Left lobe of liver (tissue), 2 donors: Measurements from ENCODE around the gene INCA1. TPM values are rescaled to one million over a fixed set of nuclear protein-coding genes. Genes with fewer than 3 reads are reported as not detected.
"Not testable (repeated sequence)": the region's sequence is repeated elsewhere in the genome, so short reads cannot be mapped to it uniquely, and the experiment has no call there.

ENCODE experiments used
- ATAC-seq: fragments of 200-7000 bp; cut with Tn5 transposase; one replicate; pipeline ENCODE4 v1.9.1; 2020; ENCODE audit warnings: mild to moderate bottlenecking, moderate library complexity
- DNase-seq: peaks from one replicate; pipeline ENCODE4 v3.0.0-alpha.2; 2020; ENCODE audit warnings: low spot score
- total RNA-seq: library from RNA; stranded (reverse); gene quantifications from one replicate; pipeline ENCODE4 v1.2.1, GENCODE V29; 2021
- donor health status: DM: no; HTN: no; CAD: no; lungs with moderate emphysema.
- donor health status: DM: no; HTN: yes; CAD: no.

Gene INCA1, protein sequence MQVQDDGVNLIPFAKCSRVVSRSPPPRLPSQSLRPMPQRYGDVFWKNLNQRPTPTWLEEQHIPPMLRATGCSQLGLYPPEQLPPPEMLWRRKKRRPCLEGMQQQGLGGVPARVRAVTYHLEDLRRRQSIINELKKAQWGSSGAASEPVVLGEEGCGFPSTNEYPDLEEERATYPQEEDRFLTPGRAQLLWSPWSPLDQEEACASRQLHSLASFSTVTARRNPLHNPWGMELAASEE
- total RNA-seq = 0.88 TPM

DNA sequence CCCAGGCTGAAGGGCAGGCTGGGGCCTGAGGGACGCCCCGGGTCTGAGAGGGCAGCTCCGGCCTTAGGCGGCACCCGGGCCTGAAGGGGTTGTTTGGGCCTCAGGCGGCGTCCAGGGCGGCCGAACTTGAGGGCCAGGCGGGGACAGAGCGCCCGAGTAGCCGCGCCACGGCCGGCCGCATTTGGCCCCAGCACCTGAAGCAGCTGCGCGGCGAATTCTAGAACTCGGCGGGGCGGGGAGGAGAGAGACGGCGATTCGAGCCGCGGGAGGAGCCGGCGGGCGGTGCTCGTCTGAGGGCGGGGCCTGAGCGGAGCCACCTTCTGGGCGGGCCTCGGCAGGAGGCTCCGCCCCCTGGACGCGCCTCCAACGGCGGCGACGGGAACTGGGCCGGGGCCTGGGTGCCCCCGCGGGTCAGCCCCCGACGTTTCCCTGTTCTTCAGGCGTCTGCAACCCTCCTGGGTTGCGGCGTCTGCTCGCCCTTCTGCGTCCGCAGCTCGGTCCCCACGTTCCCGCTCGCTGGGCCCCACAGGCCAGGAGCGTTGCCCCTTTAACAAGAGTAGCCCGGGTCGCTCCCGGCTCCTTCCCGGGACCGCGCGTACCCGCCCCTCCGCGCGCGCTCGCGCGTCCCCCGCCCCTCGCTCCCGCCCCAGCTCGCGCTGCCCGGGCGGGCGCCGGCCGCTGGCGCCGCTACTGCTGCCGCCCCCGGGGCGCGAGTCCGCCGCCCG, at the start of gene INCA1, which contains the start of gene KIF1C:
Gene INCA1, minus strand, starts transcription at position 221 of the 725 bp plus-strand sequence. CDS start 3,085 bp downstream, outside the sequence.
Gene KIF1C, plus strand, starts transcription at position 649 of the 725 bp plus-strand sequence. CDS start 2,297 bp downstream, outside the sequence.
- DNase-seq = peak; percentile 95
- ATAC-seq = peak; percentile 90

DNA sequence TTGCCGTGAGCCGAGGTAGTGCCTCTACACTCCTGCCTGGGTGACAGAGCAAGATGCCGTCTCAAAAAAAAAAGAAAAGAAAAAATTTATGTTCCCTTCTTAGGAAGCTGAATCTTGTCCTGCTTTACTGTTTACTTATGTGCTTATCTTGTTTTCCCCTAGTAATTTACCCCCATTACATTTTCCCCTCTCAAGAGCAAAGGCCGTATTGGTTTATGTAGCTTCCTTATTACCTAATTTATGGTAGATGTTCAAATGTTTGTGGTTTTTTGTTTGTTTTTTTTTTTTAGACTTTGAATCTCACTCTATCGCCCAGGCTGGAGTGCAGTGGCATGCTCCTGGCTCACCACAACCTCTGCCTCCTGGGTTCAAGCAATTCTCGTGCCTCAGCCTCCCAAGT, 48.2 kb upstream of the INCA1 start:
- no peak for ATAC-seq
- no peak for DNase-seq

DNA sequence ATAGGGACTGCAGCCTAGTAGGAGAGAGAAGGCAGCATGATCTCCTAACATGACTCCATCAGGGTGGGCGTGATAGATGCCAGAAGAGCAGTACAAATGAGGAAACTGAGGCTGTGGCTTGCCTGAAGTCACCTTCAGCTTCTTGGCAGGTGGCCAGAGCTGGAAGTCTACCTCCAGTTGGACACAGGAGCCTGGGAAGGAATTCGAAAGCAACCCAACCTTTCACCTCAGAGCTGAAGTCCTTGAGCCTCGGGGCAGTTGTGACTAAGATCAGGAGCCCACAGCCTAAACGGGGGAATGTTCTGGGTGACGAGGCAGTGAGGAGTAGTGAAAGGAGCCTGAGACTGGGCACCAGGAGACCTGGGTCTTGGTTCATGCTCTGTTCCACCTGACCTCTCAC, 47.3 kb upstream of the INCA1 start:
- ATAC-seq = no peak
- no peak for DNase-seq

DNA sequence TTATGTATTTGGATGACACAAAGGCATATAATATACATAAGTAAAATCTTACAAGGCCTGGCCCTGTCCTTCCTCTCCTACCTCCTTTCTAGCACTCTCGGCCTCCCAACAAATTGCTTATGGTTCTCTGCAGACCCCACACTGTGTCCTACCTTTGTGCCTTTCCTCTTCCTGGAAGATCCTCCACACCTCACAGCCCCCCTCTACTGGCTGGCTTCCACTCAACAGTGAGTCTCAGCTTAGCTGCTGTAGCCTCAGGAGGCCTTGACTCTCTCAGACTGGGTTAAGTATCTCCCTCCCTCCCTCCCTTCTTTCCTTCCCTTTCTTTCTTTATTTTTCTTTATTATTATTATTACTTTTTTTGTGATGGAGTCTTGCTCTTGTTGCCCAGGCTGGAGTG, 46.2 kb upstream of the INCA1 start:
- no peak for ATAC-seq
- DNase-seq = no peak

DNA sequence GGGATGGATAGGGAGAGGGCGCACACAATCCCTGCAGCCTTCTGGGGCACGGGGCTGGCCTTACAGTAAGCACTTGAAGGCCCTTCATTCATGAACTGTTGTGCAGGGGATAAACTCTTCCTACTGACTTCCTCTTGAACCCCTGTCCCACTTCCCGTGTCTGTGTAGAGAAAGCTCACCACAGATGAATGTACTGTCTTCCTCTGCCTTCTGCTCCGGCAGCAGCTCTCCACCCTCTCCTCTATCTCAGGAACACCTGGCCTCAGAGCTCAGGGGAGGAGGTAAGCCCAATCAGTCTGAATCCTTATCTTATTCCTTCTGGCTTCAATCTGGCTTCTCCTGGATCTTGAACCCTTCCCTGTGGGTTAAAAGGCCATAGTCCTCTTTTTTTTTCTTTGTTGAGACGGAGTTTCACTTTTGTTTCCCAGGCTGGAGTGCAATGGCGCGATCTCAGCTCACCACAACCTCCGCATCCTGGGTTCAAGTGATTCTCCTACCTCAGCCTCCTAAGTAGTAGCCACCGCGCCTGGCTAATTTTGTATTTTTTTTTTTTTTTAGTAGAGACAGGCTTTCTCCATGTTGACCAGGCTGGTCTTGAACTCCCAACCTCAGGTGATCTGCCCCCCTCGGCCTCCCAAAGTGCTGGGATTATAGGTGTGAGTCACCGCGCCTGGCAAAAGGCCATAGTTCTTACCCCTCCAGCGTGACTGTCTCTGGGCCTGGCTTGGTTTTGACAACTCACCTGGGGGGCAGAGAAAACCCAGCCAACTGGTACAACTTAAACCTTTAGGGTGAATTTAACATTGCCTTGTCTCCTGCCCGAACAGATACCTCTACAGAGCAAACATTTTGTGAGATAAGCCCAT, 45.1 kb upstream of the INCA1 start:
- DNase-seq (no peak), ATAC-seq (no peak)

DNA sequence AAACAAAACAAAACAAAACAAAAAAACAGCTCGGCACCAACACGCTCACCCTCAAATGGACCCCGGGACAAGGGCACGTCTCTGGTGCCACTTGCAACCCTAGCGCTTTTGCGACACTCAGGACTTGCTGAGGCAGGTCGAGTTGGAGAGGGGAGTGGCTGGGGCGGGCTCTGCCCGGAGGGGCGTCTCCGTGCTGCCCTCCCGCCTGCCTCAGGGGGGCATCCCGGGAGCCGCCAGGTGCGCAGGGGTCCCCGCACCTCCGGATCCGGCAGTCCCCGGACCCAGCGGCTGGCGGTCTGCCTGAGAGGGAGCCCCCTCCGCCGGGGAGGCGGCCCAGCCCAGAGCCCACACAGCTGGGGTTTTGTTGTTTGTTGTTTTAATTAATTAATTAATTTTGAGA, 38.0 kb upstream of the INCA1 start, which contains the start of gene SLC52A1:
Gene SLC52A1, minus strand, starts transcription at position 112 of the 400 bp plus-strand sequence. CDS start 820 bp downstream, outside the sequence.
- no peak for ATAC-seq
- no peak for DNase-seq

DNA sequence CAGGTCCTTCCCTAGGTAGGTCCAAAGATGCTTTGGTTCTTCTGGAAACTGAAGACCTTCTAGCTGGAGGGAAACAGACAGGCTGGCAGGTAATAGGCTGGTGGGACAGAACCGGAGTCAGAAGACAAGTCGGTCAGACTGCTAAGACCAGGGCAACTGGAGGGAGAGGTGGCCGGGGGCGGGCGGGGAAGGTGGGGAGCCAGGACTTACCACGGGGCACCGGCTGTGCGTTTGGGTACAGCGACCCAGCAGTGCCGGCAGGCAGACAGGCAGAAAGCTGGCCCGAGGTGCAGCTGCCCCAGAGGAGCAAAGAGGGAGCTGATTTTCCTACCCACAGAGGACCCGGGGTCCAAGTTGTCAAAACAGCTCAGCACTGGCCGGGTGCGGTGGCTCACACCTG, 37.3 kb upstream of the INCA1 start:
- ATAC-seq (no peak), DNase-seq (no peak)

DNA sequence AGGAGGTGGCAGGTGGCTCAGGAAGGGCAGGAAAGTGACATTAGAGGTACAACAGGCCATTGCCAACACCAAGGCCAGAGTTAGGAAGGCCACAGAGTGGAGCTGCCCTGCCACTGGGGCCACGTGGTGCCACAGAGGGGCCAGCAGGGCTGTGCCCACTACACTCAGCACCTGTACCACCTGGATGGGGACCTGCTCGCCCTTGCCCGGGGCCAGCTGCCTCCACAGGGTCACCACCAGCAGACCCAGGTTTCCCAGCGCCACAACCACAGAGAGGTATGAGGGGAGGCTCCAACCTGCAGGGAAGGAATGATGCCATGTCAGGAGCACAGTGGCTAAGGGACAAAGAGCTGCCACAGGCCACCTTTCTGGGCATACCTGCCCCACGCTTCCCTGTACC, 36.7 kb upstream of the INCA1 start:
- DNase-seq (no peak), ATAC-seq (no peak)

DNA sequence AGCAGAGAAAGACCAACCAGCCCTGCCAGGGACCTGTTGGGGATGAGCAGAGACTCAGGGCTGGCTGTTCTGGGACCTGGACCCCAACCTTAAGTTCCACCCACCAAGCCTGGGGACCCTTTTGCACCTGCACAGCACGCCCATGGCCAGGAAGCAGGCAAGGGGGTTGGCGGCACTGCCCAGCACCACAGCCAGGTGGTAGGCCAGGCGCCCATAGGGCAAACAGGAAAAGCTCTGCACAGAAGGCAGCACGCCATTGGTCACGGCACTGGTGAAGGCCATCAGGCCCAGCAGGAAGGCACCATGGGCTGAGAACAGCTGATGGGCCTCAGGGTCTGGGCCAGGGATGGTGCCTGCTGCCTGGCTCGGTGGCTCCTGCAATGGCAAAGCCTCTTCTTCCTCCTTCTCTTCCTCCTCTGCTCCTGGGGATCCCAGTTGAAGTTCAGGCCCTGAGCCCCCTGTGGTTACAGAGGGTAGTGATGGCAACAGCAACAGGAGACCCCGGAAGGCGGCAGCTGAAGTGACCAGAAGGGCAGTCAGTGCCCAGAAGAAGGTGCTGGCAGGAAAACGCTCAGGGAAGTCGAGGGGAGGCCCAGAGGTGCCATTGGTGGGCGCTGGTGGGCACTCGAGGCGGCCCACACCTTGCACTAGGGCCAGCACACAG, 36.2 kb upstream of the INCA1 start:
- no peak for DNase-seq
- ATAC-seq = no peak

DNA sequence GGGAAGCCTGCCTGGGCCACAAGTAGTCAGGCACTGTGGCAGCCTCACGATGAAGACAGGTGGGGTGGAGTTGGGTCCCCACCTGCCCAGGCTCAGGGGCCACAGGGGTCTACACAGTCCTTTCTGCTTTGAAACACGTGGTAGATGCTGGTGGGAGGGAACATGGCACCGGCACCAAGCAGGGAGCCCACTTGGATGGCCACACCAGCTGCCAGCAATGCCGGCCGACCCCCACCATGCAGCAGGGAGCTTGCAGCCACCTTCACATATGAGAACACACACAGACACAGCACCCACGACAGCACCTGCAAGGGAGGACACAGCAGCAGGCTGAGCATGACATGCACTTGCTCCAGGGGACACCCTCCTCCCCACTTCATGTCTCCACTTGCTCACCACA, 35.5 kb upstream of the INCA1 start:
- DNase-seq (no peak), ATAC-seq (no peak)

DNA sequence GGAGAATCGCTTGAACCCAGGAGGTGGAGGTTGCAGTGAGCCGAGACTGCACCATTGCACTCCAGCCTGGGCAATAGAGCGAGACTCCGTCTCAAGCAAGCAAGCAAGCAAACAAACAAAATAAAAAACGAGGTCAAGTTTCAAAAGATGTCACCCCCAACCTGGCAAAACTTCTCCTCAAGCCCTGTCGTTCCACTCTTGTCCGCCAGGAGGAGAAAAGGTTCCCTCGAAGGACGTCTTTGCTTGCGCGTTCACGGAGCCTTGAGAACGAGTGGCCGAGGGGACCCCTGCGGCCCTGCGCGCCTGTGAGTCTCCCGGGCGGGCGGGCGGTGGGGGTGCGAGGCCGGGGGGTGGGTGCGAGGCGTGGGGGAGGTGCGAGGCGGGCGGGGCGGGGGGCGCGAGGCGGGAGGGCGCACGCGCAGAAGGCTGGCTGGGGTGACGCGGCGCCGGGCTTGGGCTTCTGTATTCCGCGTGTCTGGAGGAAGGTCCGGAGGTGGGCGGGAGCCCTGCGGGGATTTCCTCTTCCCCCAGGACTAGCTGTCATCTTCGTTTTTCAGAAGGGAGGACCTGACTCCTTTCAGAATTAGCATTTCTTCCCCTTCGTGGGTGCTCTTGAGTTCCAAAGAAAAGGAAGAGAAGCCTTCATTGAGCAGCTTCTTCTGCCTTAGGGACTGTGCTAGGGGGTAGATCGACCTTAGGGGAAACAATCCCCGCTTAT, 34.2 kb upstream of the INCA1 start:
- DNase-seq (peak; percentile 60), ATAC-seq (peak; percentile 79)

DNA sequence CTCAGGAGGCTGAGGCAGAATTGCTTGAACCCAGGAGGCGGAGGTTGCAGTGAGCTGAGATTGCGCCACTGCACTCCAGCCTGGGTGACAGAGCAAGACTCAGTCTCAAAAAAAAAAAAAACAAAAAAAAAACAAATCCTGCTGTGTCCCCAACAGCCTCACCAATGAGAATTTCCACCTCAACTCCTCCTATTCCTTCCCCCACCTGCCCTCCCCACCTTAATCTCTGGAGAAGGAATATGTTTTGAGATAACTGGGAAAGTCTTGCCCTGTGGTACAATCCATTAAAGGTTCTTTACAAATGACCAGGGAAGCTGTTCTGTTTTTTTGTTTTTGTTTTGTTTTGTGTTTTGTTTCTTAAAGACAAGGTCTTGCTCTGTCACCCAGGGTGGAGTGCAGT, 32.8 kb upstream of the INCA1 start:
- DNase-seq, ATAC-seq: not testable (repeated sequence)

DNA sequence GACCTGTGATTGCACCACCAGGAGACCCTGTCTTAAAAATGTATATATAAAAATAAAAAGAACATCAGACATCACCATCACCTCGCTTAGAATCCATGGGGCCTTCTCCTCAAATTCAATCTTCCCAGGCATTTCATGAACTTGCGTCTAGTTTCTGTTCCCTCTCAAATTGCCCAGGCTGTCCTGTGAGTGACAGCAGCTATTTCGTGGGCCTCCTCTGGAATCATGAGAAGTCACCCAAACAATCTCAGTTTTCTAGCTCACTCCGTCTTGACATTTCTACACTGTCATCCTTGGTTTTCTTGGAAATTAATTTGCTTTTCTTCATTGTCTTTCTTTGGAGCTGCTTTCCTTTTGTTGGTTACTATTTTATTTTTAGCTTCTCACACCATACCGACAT, 30.6 kb upstream of the INCA1 start:
- no peak for ATAC-seq

DNA sequence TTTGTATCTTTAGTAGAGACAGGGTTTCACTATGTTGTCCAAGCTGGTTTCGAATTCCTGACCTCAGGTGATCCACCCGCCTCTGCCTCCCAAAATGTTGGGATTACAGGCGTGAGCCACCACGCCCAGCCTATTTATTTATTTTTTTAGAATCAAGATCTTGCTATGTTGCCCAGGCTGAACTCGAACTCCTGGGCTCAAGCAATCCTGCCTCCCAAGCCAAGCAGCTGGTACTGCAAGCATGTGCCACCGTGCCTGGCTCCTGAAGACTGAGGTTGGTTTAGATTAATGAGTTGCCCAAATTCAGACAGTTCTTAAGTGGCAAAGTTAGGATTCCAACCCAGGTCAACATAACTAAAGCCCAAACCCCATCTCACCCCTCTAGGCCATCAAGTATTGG, 30.0 kb upstream of the INCA1 start:
- no peak for ATAC-seq
- DNase-seq = no peak

More for the DNA sequence above, 30.6 kb upstream of the INCA1 start:
- DNase-seq = no peak

DNA sequence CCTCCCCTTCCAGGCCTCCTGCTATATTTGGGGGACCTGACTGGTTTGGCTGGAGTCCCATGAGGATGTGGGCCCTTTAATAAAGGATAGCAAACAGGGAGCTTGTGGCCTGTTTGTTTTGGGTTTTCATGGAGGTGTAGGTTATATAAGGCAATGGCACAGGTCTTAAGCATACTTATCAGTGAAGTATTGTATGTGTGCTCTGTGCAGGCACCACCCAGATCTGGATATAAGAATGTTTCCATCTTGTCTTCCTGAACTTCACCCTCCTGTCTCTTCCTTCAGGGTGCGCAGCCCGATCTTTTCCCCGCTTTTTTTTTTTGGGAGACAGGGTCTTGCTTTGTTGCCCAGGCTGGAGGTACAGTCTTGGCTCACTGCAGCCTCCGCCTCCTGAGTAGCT, 27.3 kb upstream of the INCA1 start:
- no peak for ATAC-seq
- no peak for DNase-seq

DNA sequence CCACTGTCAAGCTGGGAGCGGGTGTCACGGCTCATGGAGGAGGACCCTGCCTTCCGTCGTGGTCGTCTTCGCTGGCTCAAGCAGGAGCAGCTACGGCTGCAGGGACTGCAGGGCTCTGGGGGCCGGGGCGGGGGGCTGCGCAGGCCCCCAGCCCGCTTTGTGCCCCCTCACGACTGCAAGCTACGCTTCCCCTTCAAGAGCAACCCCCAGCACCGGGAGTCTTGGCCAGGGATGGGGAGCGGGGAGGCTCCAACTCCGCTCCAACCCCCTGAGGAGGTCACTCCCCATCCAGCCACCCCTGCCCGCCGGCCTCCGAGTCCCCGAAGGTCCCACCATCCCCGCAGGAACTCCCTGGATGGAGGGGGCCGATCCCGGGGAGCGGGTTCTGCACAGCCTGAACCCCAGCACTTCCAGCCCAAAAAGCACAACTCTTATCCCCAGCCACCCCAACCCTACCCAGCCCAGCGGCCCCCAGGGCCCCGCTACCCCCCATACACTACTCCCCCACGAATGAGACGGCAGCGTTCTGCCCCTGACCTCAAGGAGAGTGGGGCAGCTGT, 26.3 kb upstream of the INCA1 start:
- ATAC-seq (no peak), DNase-seq (no peak)

DNA sequence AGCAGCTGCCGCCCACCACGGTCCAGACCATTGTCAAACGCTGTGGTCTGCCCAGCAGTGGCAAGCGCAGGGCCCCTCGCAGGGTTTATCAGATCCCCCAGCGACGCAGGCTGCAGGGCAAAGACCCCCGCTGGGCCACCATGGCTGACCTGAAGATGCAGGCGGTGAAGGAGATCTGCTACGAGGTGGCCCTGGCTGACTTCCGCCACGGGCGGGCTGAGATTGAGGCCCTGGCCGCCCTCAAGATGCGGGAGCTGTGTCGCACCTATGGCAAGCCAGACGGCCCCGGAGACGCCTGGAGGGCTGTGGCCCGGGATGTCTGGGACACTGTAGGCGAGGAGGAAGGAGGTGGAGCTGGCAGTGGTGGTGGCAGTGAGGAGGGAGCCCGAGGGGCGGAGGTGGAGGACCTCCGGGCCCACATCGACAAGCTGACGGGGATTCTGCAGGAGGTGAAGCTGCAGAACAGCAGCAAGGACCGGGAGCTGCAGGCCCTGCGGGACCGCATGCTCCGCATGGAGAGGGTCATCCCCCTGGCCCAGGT, 24.9 kb upstream of the INCA1 start:
- no peak for ATAC-seq
- DNase-seq = no peak

DNA sequence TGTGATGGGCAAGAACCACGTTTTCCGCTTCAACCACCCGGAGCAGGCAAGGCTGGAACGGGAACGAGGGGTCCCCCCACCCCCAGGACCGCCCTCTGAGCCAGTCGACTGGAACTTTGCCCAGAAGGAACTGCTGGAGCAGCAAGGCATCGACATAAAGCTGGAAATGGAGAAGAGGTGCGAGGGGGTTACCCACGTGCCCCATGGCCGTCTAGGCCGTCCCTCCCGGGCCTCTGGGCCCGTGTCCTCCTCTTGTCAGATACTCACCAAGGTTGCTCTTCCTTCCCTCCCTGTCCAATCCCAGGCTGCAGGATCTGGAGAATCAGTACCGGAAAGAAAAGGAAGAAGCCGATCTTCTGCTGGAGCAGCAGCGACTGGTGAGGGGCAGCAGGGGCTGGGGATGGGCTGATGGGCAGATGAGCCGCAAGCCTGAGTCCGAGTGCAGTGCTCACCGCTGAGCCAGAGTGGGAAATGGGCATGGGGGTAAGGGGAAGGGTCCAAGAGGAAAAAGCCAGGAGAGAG, 23.2 kb upstream of the INCA1 start:
- no peak for ATAC-seq

DNA sequence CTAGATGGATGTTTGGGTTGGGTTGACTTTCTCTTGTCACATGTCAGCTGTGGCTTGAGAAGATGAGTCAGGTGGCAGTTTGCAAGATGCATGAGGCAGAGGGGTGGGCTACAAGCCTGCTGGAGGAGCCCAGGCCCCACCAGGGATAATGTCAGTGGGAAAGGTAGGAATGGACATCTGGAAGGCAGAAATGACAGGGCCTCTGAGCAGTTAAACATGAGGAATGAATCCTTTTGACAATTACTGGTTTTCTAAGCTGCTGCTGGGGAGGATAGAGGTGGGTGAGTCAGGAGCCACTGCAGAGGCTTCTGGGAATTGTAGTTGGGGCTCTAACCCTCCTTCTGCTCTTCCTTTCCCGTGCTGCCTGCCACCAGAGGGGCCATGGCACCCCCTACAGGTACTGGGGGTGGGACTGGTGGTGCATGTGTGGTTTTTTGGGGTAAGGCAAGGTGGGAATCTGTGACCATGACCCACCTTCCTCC, 22.2 kb upstream of the INCA1 start:
- DNase-seq (no peak), ATAC-seq (no peak)

More for the DNA sequence above, 23.2 kb upstream of the INCA1 start:
- DNase-seq = no peak
